Epithelial cell of esophagus (primary cell): ENCODE measurements around the gene YIPF7.

Source experiments
- DNase-seq: peaks from one replicate; pipeline ENCODE4 v3.0.0; 2010; ENCODE audit warnings: low read depth
- H3K4me3 ChIP-seq: 2 replicates; pipeline ENCODE4 v1.5.1; 2011; ENCODE audit warnings: mild to moderate bottlenecking, low read length, control low read depth
- TF ChIP-seq, protein P1 (sequence below): IDR thresholded peaks from 2 replicates; pipeline ENCODE4 v1.5.1; 2011; ENCODE audit warnings: low read depth, mild to moderate bottlenecking, low read length, control low read depth, inconsistent platforms; ENCODE audit not compliant: insufficient read depth; ENCODE audit errors: missing control alignments

The YIPF7 gene

DNA sequence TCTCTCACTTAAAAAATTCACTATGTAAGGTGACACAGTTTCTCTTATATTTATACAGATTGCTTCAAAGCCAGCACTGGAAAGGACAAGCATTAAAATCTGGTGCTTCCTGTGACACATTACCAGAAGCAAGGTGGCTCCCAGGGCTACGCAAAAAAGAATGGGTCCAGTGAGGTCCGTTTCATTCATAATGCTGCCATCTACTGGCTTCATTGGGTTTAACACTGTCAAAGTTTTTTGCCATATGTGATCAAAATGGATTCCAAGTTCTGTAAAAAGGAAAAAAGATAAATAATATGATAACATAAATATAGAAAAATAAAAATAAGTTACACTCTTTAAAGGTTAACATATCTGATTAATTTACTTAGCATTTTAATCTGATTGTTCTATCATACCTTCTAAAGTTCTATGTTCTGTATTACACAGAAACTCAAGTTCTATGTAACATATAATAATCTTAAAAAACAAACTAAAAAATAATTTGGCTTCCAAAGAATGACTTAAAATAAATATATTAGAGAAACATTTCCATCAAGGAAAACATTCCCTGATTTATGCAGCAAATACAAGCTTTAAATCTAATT lies 22.1 kb downstream of the YIPF7 start:
- DNase-seq, result peak; percentile 65
- TF ChIP-seq, protein P1, sequence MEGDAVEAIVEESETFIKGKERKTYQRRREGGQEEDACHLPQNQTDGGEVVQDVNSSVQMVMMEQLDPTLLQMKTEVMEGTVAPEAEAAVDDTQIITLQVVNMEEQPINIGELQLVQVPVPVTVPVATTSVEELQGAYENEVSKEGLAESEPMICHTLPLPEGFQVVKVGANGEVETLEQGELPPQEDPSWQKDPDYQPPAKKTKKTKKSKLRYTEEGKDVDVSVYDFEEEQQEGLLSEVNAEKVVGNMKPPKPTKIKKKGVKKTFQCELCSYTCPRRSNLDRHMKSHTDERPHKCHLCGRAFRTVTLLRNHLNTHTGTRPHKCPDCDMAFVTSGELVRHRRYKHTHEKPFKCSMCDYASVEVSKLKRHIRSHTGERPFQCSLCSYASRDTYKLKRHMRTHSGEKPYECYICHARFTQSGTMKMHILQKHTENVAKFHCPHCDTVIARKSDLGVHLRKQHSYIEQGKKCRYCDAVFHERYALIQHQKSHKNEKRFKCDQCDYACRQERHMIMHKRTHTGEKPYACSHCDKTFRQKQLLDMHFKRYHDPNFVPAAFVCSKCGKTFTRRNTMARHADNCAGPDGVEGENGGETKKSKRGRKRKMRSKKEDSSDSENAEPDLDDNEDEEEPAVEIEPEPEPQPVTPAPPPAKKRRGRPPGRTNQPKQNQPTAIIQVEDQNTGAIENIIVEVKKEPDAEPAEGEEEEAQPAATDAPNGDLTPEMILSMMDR, result peak; percentile 76
- H3K4me3 ChIP-seq, result no peak overlapping the region

DNA sequence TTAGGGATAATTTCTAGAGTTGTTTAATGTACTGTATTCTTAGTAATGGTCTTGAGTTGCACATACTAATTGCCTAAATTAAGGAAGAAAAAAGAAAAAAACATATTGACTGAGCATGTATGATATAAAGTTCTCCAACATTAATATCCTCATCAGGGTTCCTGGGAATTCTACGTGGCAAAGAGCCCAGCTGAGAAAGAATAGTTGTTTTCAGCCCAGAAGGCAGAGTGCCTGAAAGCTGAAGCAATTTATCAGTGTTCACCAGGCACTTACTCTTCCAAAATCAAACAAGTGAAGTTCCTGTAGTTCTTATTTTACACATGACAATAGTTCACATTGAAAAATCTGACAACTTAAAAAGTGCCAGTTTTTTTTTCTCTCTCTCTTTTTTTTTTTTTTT lies 27.7 kb downstream of the YIPF7 start:
- no peak for DNase-seq
- TF ChIP-seq, protein P1, result no peak
- H3K4me3 ChIP-seq, result no peak overlapping the region

DNA sequence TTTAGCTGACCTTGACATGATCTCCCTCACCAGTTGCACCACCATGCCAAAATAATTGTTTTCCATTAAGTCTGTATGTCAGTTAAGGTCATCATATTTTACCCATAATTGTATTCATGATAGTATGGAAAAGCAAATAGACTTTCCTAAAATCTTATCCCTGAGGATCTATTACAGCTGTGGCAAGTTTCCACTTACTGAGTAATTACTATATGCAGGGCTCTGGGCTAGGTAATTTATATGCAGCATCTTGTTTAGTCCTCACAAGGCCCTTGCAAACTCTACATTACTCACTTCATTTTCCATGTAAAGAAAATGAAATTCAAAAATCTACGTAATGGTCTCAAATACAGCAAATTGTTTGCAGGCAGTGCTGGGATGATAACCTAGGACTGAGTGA lies 34.8 kb downstream of the YIPF7 start:
- DNase-seq, result no peak
- TF ChIP-seq, protein P1, result no peak
- H3K4me3 ChIP-seq, result no peak overlapping the region

DNA sequence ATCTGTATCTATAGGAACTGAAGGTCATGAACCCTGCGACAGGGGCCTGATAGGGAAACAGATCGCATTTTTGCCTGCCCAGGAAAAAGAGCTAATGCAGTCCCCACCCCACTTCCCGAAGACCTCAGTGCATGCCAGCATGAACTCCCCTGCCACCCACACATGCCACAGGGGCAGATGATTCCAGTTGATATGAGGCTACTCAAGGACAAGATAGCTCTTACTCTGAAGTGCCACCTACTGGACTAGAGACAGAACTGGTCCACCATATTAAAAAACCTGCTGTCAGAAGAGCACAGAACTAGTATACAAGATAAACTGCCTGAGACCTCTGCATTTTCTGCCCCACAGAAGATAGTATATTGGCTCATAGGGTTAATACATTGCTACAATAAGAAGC lies 68.0 kb downstream of the YIPF7 start:
- no peak overlapping the region for H3K4me3 ChIP-seq
- TF ChIP-seq, protein P1, result peak; percentile 16
- peak; percentile 21 for DNase-seq

DNA sequence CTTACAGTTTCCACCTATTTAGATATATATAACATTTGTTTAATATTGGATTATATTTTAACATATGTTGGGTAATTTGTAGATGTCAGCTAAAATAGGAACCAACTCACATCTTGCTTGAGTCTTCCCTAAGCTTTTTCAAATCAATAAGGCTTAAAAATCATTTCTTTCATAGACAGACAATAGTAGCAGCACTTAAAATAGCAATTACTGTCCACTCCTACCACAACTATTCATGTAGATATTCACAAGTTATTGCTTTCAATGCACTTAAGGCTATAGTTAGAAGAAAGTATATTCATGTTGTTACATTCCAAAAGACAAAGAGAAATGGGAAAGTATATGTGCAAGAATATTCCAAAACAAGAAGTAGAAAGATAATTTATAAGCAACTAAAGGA lies 71.2 kb downstream of the YIPF7 start:
- no peak overlapping the region for H3K4me3 ChIP-seq
- DNase-seq, result no peak
- TF ChIP-seq, protein P1, result no peak

DNA sequence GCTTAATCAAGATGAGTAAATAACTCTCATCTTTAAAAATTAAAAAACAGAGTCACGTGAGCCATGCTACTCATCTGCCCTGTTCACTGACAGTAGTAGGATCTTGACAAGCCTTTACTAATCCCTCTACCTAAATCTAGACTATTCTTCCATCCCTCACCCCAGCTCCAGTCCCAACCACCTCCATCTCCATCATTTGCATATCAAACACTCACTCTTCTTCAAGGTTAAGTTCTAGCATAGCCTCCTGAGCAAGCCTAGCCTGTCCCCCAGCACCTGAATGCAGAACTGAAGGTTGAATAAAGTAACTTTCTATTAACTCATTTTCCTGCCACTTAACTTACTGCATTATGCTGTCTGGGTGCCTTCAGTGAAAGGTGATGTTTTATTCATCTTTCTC lies 72.5 kb downstream of the YIPF7 start:
- DNase-seq, result no peak
- H3K4me3 ChIP-seq, result no peak overlapping the region
- TF ChIP-seq, protein P1, result no peak
